GM12878 (cell line): ENCODE measurements around the gene B4GALT4.

Source experiments
- ATF2 ChIP-seq: IDR thresholded peaks from 2 replicates; pipeline ENCODE4 v1.6.1; 2012; ENCODE audit warnings: low read length, inconsistent platforms
- CTCF ChIP-seq, 3 experiments: IDR thresholded peaks in 2 of 3; conservative IDR thresholded peaks in 1 of 3; 2 replicates each; pipeline ENCODE4 v1.5.1; 2011; ENCODE audit warnings: low read depth in 3 of 3, low read length in 3 of 3, mild to moderate bottlenecking in 3 of 3, control low read depth in 2 of 3, moderate library complexity in 2 of 3, inconsistent platforms in 1 of 3, mixed read lengths in 1 of 3; ENCODE audit not compliant: control insufficient read depth in 2 of 3, insufficient read depth in 1 of 3; ENCODE audit errors: extremely low read depth in 1 of 3
- HDAC2 ChIP-seq: fragments of 200-600 bp; sonication (generic); IDR thresholded peaks from 2 replicates; pipeline ENCODE4 v1.6.1; 2017
- KDM1A ChIP-seq: fragments of 200-600 bp; sonication (generic); IDR thresholded peaks from 2 replicates; pipeline ENCODE4 v1.6.1; 2016; ENCODE audit warnings: borderline replicate concordance
- PML ChIP-seq: IDR thresholded peaks from 2 replicates; pipeline ENCODE4 v1.6.1; 2012; ENCODE audit warnings: low read length, inconsistent platforms
- POLR2A ChIP-seq: IDR thresholded peaks from 2 replicates; pipeline ENCODE4 v1.6.1; 2011; ENCODE audit warnings: low read depth, mild to moderate bottlenecking, low read length
- POLR2AphosphoS2 ChIP-seq: IDR thresholded peaks from 2 replicates; pipeline ENCODE4 v1.6.1; 2011; ENCODE audit warnings: low read depth, mild to moderate bottlenecking, low read length, improper control_type of control experiment, moderate library complexity
- POU2F2 ChIP-seq: IDR thresholded peaks from 3 replicates; pipeline ENCODE4 v1.6.1; 2011; ENCODE audit warnings: low read depth, mild to moderate bottlenecking, low read length, borderline replicate concordance
- USF2 ChIP-seq: IDR thresholded peaks from 2 replicates; pipeline ENCODE4 v1.6.1; 2011; ENCODE audit warnings: low read depth, low read length, improper control_type of control experiment, borderline replicate concordance
- YBX1 ChIP-seq: fragments of 450-650 bp; IDR thresholded peaks from 2 replicates; pipeline ENCODE4 v1.6.1; 2016; ENCODE audit warnings: antibody characterized with exemption
- ZBTB33 ChIP-seq: fragments of 450-650 bp; IDR thresholded peaks from 2 replicates; pipeline ENCODE4 v1.6.1; 2017; ENCODE audit warnings: mild to moderate bottlenecking

GRCh38 chr3:119205209-119205608 is 35.5 kb downstream of the B4GALT4 start:
- TF ChIP-seq USF2 (no peak), ATF2 (no peak), CTCF (IDR thresholded peaks at IDR 0.05 in 2 of 3, conservative IDR thresholded peaks at IDR 0.05 in 1 of 3; ENCODE audit: control insufficient read depth in 2 of 3, extremely low read depth in 1 of 3, insufficient read depth in 1 of 3, low read depth in 3 of 3, low read length in 3 of 3) (no peak), POLR2A (no peak), POU2F2 (no peak), KDM1A (no peak), PML (no peak), ZBTB33 (no peak), POLR2AphosphoS2 (no peak), YBX1 (no peak), HDAC2 (no peak)
